ENCODE measurements around the gene FTCD. TPM values are rescaled to one million over a fixed set of nuclear protein-coding genes. Genes with fewer than 3 reads are reported as not detected.

The FTCD gene
- polyA plus RNA-seq, 1 experiment: 0.06 TPM

DNA sequence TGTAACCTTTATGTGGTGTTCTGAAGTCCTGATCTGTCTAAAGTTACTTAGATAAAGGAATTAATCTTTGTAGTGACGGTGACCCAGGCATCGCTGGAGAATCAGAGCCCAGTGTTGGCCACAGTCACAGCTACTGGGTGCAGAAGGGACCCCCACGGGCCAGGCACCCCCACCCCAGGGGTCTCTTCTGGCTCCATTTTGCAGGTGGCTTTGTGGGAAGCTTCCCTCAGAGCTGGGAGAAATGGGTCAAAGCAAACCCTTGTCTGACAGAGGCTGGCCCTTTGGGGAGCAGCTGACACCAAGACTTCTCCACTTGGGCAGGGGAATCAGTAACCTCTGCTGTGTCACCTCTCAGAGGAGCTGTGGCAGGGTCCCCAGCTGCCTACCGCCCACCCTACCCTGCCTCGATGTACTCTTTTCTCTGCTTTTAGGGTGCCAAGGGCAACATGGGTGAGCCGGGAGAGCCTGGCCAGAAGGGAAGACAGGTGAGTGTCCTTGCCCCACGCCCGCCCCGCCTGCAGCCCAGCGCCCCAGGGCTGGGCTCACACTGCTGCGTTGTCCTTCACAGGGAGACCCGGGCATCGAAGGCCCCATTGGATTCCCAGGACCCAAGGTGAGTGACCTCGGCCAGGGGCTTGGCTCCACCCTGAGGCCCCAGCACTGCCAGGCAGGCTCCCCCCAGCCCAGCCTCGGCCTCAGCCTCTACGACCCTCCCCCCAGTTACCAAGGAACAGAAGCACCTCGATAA lies 39.8 kb downstream of the FTCD start:
- DNase-seq (ENCODE audit: low read depth): no peak
- ChIA-PET CTCF (interaction anchor here (1.1 to 2.6 kb wide), 4 partner anchors 28 to 145 kb away, joined by 3 to 12 read pairs (median 4); no protein-coding TSS in a partner anchor), POLR2A (no interaction called here)
- no peak for TF ChIP-seq CTCF (IDR thresholded peaks at IDR 0.05; ENCODE audit: insufficient read depth, low read depth, low read length)
- Histone ChIP-seq H3K4me3 (ENCODE audit: low read depth, low read length) (no peak overlapping the region), H3K36me3 (ENCODE audit: control insufficient read depth, insufficient read depth, low read length) (peaks cover 87% of the 10 kb centered on the region), H3K27me3 (ENCODE audit: control insufficient read depth, insufficient read depth, low read length) (no peaks in the 10 kb centered on the region)

- Histone ChIP-seq H3K27me3 (ENCODE audit: control insufficient read depth, insufficient read depth, low read length) (no peaks in the 10 kb centered on the region), H3K36me3 (ENCODE audit: control insufficient read depth, insufficient read depth, low read length) (peaks cover 82% of the 10 kb centered on the region), H3K4me3 (ENCODE audit: low read depth, low read length) (no peak overlapping the region)
- CTCF ChIA-PET: interaction anchor here (0.9 to 1.7 kb wide), 3 partner anchors 15 to 145 kb away, joined by 3 to 5 read pairs (median 3); no protein-coding TSS in a partner anchor
- DNase-seq (ENCODE audit: low read depth): no peak
- TF ChIP-seq CTCF (IDR thresholded peaks at IDR 0.05; ENCODE audit: insufficient read depth, low read depth, low read length): no peak
- POLR2A ChIA-PET: no interaction called here
Observed at GRCh38 chr21:46114963-46115362, 40.4 kb downstream of the FTCD start.

- no peak for TF ChIP-seq CTCF (IDR thresholded peaks at IDR 0.05; ENCODE audit: insufficient read depth, low read depth, low read length)
- ChIA-PET POLR2A (no interaction called here), CTCF (interaction anchor here (1.0 to 1.7 kb wide), 2 partner anchors 143 kb away, joined by 4 to 5 read pairs; no protein-coding TSS in a partner anchor)
- H3K27me3 ChIP-seq (ENCODE audit: control insufficient read depth, insufficient read depth, low read length): no peaks in the 10 kb centered on the region
- peaks cover 72% of the 10 kb centered on the region for H3K36me3 ChIP-seq (ENCODE audit: control insufficient read depth, insufficient read depth, low read length)
- DNase-seq (ENCODE audit: low read depth): no peak
- no peak overlapping the region for H3K4me3 ChIP-seq (ENCODE audit: low read depth, low read length)
Observed at GRCh38 chr21:46113497-46114176, 41.7 kb downstream of the FTCD start.

- no peak for TF ChIP-seq CTCF (IDR thresholded peaks at IDR 0.05; ENCODE audit: insufficient read depth, low read depth, low read length)
- H3K36me3 ChIP-seq (ENCODE audit: control insufficient read depth, insufficient read depth, low read length): peaks cover 63% of the 10 kb centered on the region
- CTCF ChIA-PET: interaction anchor here (1.0 to 1.3 kb wide), 2 partner anchors 140 to 142 kb away, joined by 4 to 5 read pairs; no protein-coding TSS in a partner anchor
- POLR2A ChIA-PET: no interaction called here
- H3K4me3 ChIP-seq (ENCODE audit: low read depth, low read length): no peak overlapping the region
- no peak for DNase-seq (ENCODE audit: low read depth)
- no peaks in the 10 kb centered on the region for H3K27me3 ChIP-seq (ENCODE audit: control insufficient read depth, insufficient read depth, low read length)
Observed at GRCh38 chr21:46112725-46113215, 42.6 kb downstream of the FTCD start.

Data from BJ (cell line).